Suprapubic skin (tissue), 4 donors: ENCODE data around the gene PTPN14. TPM values are rescaled to one million over a fixed set of nuclear protein-coding genes. Genes with fewer than 3 reads are reported as not detected.
"Not testable (repeated sequence)": the region's sequence is repeated elsewhere in the genome, so short reads cannot be mapped to it uniquely, and the experiment has no call there.

Source experiments
- DNase-seq, 2 donors: peaks; one replicate each; pipeline ENCODE4 v3.0.0-alpha.2; 2019; ENCODE audit warnings: low spot score in 2 of 2
- H3K27ac ChIP-seq: fragments of 200-600 bp; sonication (generic); one replicate; pipeline ENCODE4 v1.5.1; 2019
- H3K27me3 ChIP-seq: fragments of 200-600 bp; sonication (generic); one replicate; pipeline ENCODE4 v1.5.1; 2019
- H3K36me3 ChIP-seq: fragments of 200-600 bp; sonication (generic); one replicate; pipeline ENCODE4 v1.5.1; 2019
- H3K4me1 ChIP-seq: fragments of 200-600 bp; sonication (generic); one replicate; pipeline ENCODE4 v1.5.1; 2019
- H3K4me3 ChIP-seq: fragments of 200-600 bp; sonication (generic); one replicate; pipeline ENCODE4 v1.5.1; 2019; ENCODE audit warnings: mild to moderate bottlenecking
- H3K9me3 ChIP-seq: fragments of 200-600 bp; sonication (generic); one replicate; pipeline ENCODE4 v1.5.1; 2019
- EP300 ChIP-seq: sonication (generic); formaldehyde crosslinking; IDR thresholded peaks from one replicate; pipeline ENCODE4 v1.6.1; 2017; ENCODE audit warnings: antibody characterized with exemption
- POLR2A ChIP-seq, 2 donors: fragments of 450-650 bp; IDR thresholded peaks; one replicate each; pipeline ENCODE4 v1.6.1; 2017; ENCODE audit warnings: antibody characterized with exemption in 2 of 2, mild to moderate bottlenecking in 2 of 2, moderate library complexity in 2 of 2
- POLR2AphosphoS5 ChIP-seq, 3 donors: sonication (generic); formaldehyde crosslinking; IDR thresholded peaks; one replicate each; pipeline ENCODE4 v1.6.1; 2017; ENCODE audit warnings: antibody characterized with exemption in 3 of 3
- WGBS: methylation state at CpG from one replicate; pipeline ENCODE4 v1.1.5; 2018; 5-methylcytosine and 5-hydroxymethylcytosine counted together
- total RNA-seq, 4 donors: library from RNA; depleted of rRNA; stranded (reverse); fragments of >200 nt; gene quantifications; one replicate each; pipeline ENCODE4 v1.1.0, GENCODE V29; 2016
- TF ChIP-seq, protein P1 (sequence below), 2 donors: fragments of 200-600 bp in 1 of 2; fragments of 450-650 bp in 1 of 2; sonication (generic) in 1 of 2; IDR thresholded peaks; one replicate each; pipeline ENCODE4 v1.5.1; 2016 to 2019; ENCODE audit warnings: antibody characterized with exemption in 2 of 2, mild to moderate bottlenecking in 1 of 2, moderate library complexity in 1 of 2

PTPN14 gene
- total RNA-seq, 4 donors from 2014 or later = 67.9 to 159 (median 96.4) TPM

DNA sequence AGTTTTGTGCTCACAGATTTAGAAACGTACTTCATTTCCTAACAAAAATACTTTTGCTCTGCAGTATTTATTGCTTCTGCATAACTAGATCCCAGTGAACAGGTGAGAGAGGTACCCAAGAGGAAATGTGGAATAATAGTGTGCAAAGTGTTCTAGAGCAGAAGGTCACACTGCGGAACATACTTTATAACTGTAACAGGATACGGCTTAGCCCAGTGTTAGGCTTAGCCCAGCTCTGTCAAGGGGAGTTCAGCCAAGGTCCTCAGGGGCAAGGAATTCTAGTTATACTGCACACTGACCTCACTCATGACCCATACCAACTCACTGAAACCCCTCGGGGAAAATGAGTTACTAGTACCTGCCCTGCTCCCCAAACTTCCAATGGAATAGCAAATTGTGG is 55.3 kb downstream of the PTPN14 start:
- Histone ChIP-seq H3K4me1 (peaks cover 55% of the 10 kb centered on the region), H3K27ac (no peak overlapping the region), H3K36me3 (no peaks in the 10 kb centered on the region), H3K27me3 (no peaks in the 10 kb centered on the region), H3K4me3 (no peak overlapping the region), H3K9me3 (no peaks in the 10 kb centered on the region)
- 73% methylated on average over 4 of the region's 4 CpGs for WGBS
- no peak for DNase-seq
- TF ChIP-seq, protein P1, sequence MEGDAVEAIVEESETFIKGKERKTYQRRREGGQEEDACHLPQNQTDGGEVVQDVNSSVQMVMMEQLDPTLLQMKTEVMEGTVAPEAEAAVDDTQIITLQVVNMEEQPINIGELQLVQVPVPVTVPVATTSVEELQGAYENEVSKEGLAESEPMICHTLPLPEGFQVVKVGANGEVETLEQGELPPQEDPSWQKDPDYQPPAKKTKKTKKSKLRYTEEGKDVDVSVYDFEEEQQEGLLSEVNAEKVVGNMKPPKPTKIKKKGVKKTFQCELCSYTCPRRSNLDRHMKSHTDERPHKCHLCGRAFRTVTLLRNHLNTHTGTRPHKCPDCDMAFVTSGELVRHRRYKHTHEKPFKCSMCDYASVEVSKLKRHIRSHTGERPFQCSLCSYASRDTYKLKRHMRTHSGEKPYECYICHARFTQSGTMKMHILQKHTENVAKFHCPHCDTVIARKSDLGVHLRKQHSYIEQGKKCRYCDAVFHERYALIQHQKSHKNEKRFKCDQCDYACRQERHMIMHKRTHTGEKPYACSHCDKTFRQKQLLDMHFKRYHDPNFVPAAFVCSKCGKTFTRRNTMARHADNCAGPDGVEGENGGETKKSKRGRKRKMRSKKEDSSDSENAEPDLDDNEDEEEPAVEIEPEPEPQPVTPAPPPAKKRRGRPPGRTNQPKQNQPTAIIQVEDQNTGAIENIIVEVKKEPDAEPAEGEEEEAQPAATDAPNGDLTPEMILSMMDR (IDR thresholded peaks at IDR 0.05) = no peak
- TF ChIP-seq EP300 (no peak), POLR2AphosphoS5 (IDR thresholded peaks at IDR 0.05) (no peak), POLR2A (IDR thresholded peaks at IDR 0.05) (no peak)

DNA sequence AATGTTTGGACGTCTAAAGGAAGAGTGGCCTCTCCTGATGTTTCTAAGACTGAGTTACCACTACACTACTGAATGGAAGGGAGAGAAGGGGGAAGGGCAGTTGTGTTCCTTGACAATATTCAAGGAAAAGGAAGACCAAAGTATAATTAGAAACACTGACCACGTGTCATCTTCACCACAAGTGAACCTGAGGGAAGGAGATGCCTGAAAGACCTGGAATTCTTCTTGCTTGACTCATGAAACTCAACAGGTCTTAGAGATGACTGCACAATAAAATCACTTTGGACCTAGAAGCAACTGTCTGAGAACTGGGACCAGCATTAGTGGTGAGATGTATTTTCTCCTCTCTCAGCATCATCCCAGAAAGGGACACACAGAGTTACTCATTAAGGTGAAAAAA is 56.7 kb downstream of the PTPN14 start:
- Histone ChIP-seq H3K27me3 (no peaks in the 10 kb centered on the region), H3K36me3 (no peaks in the 10 kb centered on the region), H3K4me1 (peaks cover 42% of the 10 kb centered on the region), H3K9me3 (no peaks in the 10 kb centered on the region), H3K4me3 (no peak overlapping the region), H3K27ac (no peak overlapping the region)
- WGBS = 49% methylated on average over 2 of the region's 2 CpGs
- DNase-seq = no peak
- TF ChIP-seq EP300 (no peak), POLR2AphosphoS5 (IDR thresholded peaks at IDR 0.05) (no peak), POLR2A (IDR thresholded peaks at IDR 0.05) (no peak)
- TF ChIP-seq, protein P1 (IDR thresholded peaks at IDR 0.05) = no peak

DNA sequence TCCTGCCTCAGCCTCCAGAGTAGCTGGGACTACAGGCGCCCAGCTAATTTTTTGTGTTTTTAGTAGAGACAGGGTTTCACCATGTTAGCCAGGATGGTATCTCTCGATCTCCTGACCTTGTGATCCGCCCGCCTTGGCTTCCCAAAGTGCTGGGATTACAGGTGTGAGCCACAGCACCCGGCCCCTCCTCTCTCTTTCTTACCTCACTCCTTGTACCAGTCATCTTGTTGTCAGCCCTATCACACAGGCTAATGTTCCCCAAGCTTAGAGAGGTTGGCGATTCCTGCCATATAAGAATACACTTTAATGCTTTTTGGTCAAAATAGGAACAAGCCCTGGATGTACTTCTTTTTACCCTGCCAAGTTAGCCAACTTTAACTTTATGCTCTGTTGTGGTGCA is 57.2 kb downstream of the PTPN14 start:
- 82% methylated on average over 6 of the region's 6 CpGs for WGBS
- H3K4me3 ChIP-seq, H3K27ac ChIP-seq, DNase-seq, H3K27me3 ChIP-seq, H3K9me3 ChIP-seq, H3K36me3 ChIP-seq: not testable (repeated sequence)
- peaks cover 37% of the 10 kb centered on the region for H3K4me1 ChIP-seq

DNA sequence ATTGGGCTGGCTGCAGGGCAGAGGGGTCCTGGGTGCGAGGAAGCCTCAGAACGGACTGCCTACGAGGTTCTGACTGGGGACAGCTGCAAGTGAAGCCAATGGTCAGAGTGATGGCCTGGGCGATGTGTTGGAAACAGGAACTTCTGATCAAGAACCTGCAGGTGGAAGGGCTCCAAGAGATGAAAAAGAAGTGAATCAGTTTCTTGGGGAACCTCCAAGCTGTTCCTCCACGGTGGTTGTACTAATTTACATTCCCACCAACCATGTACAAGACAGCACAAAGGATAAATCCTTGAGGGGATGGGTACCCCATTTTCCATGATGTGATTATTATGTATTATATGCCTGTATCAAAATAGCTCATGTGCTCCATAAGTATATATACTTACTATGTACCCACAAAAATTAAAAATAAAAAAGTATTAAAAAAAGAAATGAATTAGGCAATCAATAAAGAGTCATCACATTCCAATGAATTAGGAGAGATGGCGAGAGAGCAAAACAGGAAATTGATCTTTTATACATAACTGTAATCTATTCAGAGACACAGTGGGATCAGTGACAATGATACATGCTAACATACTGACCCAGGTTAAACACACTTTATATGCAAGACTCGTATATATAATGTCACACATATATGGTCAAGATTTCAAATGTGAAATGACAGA is 58.1 kb downstream of the PTPN14 start:
- Histone ChIP-seq H3K9me3 (no peaks in the 10 kb centered on the region), H3K4me3 (no peak overlapping the region), H3K36me3 (no peaks in the 10 kb centered on the region), H3K4me1 (peaks cover 32% of the 10 kb centered on the region), H3K27ac (no peak overlapping the region), H3K27me3 (no peaks in the 10 kb centered on the region)
- TF ChIP-seq POLR2AphosphoS5 (IDR thresholded peaks at IDR 0.05) (no peak), POLR2A (IDR thresholded peaks at IDR 0.05) (no peak), EP300 (no peak)
- TF ChIP-seq, protein P1 (IDR thresholded peaks at IDR 0.05) = no peak
- no peak for DNase-seq
- WGBS = 66% methylated on average over 7 of the region's 7 CpGs

DNA sequence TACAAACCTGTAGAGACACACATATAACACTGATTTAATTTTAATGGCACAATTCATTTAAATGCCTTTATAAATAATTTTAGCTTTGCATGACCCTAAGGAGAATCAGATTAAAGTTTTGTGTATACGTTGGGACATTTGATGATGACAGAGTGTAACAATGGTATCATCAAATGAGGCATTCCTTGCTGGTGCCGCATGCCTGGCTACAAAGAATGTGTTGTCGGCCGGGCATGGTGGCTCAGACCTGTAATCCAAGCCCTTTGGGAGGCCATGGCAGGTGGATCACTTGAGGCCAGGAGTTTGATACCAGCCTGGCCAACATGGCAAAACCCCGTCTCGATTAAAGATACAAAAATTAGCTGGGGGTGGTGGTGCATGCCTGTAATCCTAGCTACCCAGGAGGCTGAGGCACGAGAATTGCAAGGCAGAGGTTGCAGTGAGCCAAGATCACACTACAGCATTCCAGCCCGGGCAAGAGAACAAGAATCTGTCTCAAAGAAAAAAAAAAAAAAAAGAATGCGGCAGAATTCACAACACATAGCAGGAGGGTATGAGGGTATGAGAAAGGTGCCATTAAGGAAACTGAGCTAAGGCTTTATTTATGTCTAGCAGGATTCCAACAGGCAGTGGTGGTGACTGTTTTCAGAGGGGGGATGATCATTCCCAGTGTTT is 58.9 kb downstream of the PTPN14 start:
- Histone ChIP-seq H3K9me3 (no peaks in the 10 kb centered on the region), H3K4me1 (peaks cover 26% of the 10 kb centered on the region), H3K27ac (no peak overlapping the region), H3K36me3 (no peaks in the 10 kb centered on the region), H3K27me3 (no peaks in the 10 kb centered on the region), H3K4me3 (no peak overlapping the region)
- WGBS = 74% methylated on average over 9 of the region's 9 CpGs
- no peak for DNase-seq
- TF ChIP-seq POLR2AphosphoS5 (IDR thresholded peaks at IDR 0.05) = no peak
- no peak for TF ChIP-seq POLR2A (IDR thresholded peaks at IDR 0.05)
- no peak for TF ChIP-seq EP300
- TF ChIP-seq, protein P1 (IDR thresholded peaks at IDR 0.05) = no peak
